HEK293 (cell line): ENCODE results near the gene NRTN.

Source experiments
- CTCF ChIA-PET: fragments of 350-600 bp; formaldehyde crosslinking; extraction: SDS; loops from one replicate; lab custom pipeline; 2021; ENCODE audit warnings: antibody characterized with exemption; lab: Yijun Ruan, JAX
- POLR2A ChIA-PET: fragments of 300-600 bp; formaldehyde crosslinking; extraction: SDS; loops from one replicate; lab custom pipeline; 2020; ENCODE audit warnings: antibody characterized with exemption, inconsistent platforms; lab: Yijun Ruan, JAX
- H3K27ac ChIP-seq: fragments of 200-500 bp; sonication (Bioruptor generic); 2 replicates; pipeline ENCODE4 v1.5.1; 2014; ENCODE audit warnings: low read depth, low read length, control low read depth, inconsistent platforms; ENCODE audit errors: extremely low read depth
- H3K36me3 ChIP-seq, 2 experiments: fragments of 200-500 bp in 1 of 2; sonication (Bioruptor generic) in 1 of 2; 1 replicate in 1 of 2; 2 replicates in 1 of 2; pipeline ENCODE4 v1.5.1; 2014 to 2017; ENCODE audit warnings: inconsistent platforms in 2 of 2, low read length in 2 of 2; ENCODE audit not compliant: control insufficient read depth in 2 of 2, insufficient read depth in 1 of 2
- H3K4me1 ChIP-seq: fragments of 200-500 bp; sonication (Bioruptor generic); 2 replicates; pipeline ENCODE4 v1.5.1; 2014; ENCODE audit warnings: mild to moderate bottlenecking, low read length, inconsistent platforms; ENCODE audit not compliant: control insufficient read depth, insufficient read depth
- H3K4me3 ChIP-seq: 2 replicates; pipeline ENCODE4 v1.5.1; 2011; ENCODE audit warnings: low read depth, mild to moderate bottlenecking, control low read depth, low read length, moderate library complexity
- H3K9me3 ChIP-seq: fragments of 200-500 bp; sonication (Bioruptor generic); 2 replicates; pipeline ENCODE4 v1.5.1; 2014; ENCODE audit warnings: low read depth, low read length, inconsistent platforms; ENCODE audit not compliant: control insufficient read depth, insufficient read depth
- GLIS1 ChIP-seq: fragments of 450-650 bp; formaldehyde crosslinking; IDR thresholded peaks from 2 replicates; pipeline ENCODE4 v1.5.1; 2016; ENCODE audit warnings: missing biosample characterization, missing genetic modification characterization
- HIC1 ChIP-seq: fragments of 450-650 bp; formaldehyde crosslinking; IDR thresholded peaks from 2 replicates; pipeline ENCODE4 v1.5.1; 2016; ENCODE audit warnings: missing biosample characterization, missing genetic modification characterization
- OVOL3 ChIP-seq: fragments of 450-650 bp; formaldehyde crosslinking; IDR thresholded peaks from 2 replicates; pipeline ENCODE4 v1.5.1; 2016; ENCODE audit warnings: missing biosample characterization, missing genetic modification characterization
- PRDM1 ChIP-seq: fragments of 450-650 bp; formaldehyde crosslinking; IDR thresholded peaks from 2 replicates; pipeline ENCODE4; 2016; ENCODE audit warnings: missing biosample characterization, missing genetic modification characterization
- TRIM28 ChIP-seq: IDR thresholded peaks from 2 replicates; pipeline ENCODE4 v1.6.1; 2011; ENCODE audit warnings: low read length, control low read depth, borderline replicate concordance
- ZBTB21 ChIP-seq: fragments of 450-650 bp; formaldehyde crosslinking; IDR thresholded peaks from 2 replicates; pipeline ENCODE4 v1.5.1; 2017; ENCODE audit warnings: missing biosample characterization, missing genetic modification characterization
- ZBTB48 ChIP-seq: fragments of 450-650 bp; formaldehyde crosslinking; IDR thresholded peaks from 2 replicates; pipeline ENCODE4 v1.5.1; 2016; ENCODE audit warnings: missing biosample characterization, missing genetic modification characterization
- ZBTB7A ChIP-seq: fragments of 450-650 bp; formaldehyde crosslinking; IDR thresholded peaks from 2 replicates; pipeline ENCODE4 v1.5.1; 2016; ENCODE audit warnings: low read depth, missing biosample characterization, missing genetic modification characterization
- ZBTB8A ChIP-seq: fragments of 450-650 bp; formaldehyde crosslinking; IDR thresholded peaks from 2 replicates; pipeline ENCODE4 v1.5.1; 2016; ENCODE audit warnings: missing biosample characterization, missing genetic modification characterization
- ZFP41 ChIP-seq: fragments of 450-650 bp; formaldehyde crosslinking; IDR thresholded peaks from 2 replicates; pipeline ENCODE4 v1.5.1; 2016; ENCODE audit warnings: missing biosample characterization, missing genetic modification characterization, borderline replicate concordance
- ZNF211 ChIP-seq: fragments of 450-650 bp; formaldehyde crosslinking; IDR thresholded peaks from 2 replicates; pipeline ENCODE4 v1.5.1; 2016; ENCODE audit warnings: low read depth, missing biosample characterization, missing genetic modification characterization
- ZNF223 ChIP-seq: fragments of 450-650 bp; formaldehyde crosslinking; IDR thresholded peaks from 2 replicates; pipeline ENCODE4 v1.5.1; 2016; ENCODE audit warnings: missing biosample characterization, missing genetic modification characterization
- ZNF24 ChIP-seq: fragments of 450-650 bp; formaldehyde crosslinking; IDR thresholded peaks from 2 replicates; pipeline ENCODE4 v1.5.1; 2016; ENCODE audit warnings: missing biosample characterization, missing genetic modification characterization
- ZNF248 ChIP-seq: fragments of 450-650 bp; formaldehyde crosslinking; IDR thresholded peaks from 2 replicates; pipeline ENCODE4 v1.5.1; 2017; ENCODE audit warnings: missing biosample characterization, missing genetic modification characterization
- ZNF398 ChIP-seq: fragments of 450-650 bp; formaldehyde crosslinking; IDR thresholded peaks from 2 replicates; pipeline ENCODE4 v1.5.1; 2017; ENCODE audit warnings: missing biosample characterization, missing genetic modification characterization
- ZNF768 ChIP-seq: fragments of 450-650 bp; formaldehyde crosslinking; IDR thresholded peaks from 2 replicates; pipeline ENCODE4 v1.5.1; 2018; ENCODE audit warnings: missing biosample characterization, mild to moderate bottlenecking, missing genetic modification characterization
- ZNF777 ChIP-seq: fragments of 450-650 bp; formaldehyde crosslinking; IDR thresholded peaks from 2 replicates; pipeline ENCODE4 v1.5.1; 2017; ENCODE audit warnings: missing biosample characterization, missing genetic modification characterization, borderline replicate concordance
- TF ChIP-seq, protein P1 (sequence below): fragments of 450-650 bp; formaldehyde crosslinking; IDR thresholded peaks from 2 replicates; pipeline ENCODE4 v1.5.1; 2016; ENCODE audit warnings: missing biosample characterization, missing genetic modification characterization

Gene NRTN

GRCh38 chr19:5826531-5827341 is 21.9 kb downstream of the NRTN start (continued):
- TF ChIP-seq ZNF248 (no peak), ZNF398 (tag by site-specific recombination) (0 out of 2 replicates have a peak, but pooled peaks have one; percentile 1), ZNF211 (tag by site-specific recombination) (no peak), PRDM1 (tag by site-specific recombination) (peak; percentile 40; the same call in 1 of the 2 replicates), TRIM28 (no peak), ZBTB8A (tag by site-specific recombination) (peak; percentile 31; the same call in 1 of the 2 replicates)

- TF ChIP-seq ZNF777 (tag by site-specific recombination): 0 out of 2 replicates have a peak, but pooled peaks have one; percentile 16
- TF ChIP-seq ZBTB21 (tag by site-specific recombination): no peak
- peak; percentile 17; the same call in 1 of the 2 replicates for TF ChIP-seq HIC1 (tag by site-specific recombination)
- TF ChIP-seq ZNF223 (tag by site-specific recombination): 0 out of 2 replicates have a peak, but pooled peaks have one; percentile 44
- TF ChIP-seq ZBTB48 (tag by site-specific recombination): no peak
- 0 out of 2 replicates have a peak, but pooled peaks have one; percentile 66 for TF ChIP-seq ZNF768
- TF ChIP-seq GLIS1 (tag by site-specific recombination): peak; percentile 11; the same call in 1 of the 2 replicates
- TF ChIP-seq, protein P1, sequence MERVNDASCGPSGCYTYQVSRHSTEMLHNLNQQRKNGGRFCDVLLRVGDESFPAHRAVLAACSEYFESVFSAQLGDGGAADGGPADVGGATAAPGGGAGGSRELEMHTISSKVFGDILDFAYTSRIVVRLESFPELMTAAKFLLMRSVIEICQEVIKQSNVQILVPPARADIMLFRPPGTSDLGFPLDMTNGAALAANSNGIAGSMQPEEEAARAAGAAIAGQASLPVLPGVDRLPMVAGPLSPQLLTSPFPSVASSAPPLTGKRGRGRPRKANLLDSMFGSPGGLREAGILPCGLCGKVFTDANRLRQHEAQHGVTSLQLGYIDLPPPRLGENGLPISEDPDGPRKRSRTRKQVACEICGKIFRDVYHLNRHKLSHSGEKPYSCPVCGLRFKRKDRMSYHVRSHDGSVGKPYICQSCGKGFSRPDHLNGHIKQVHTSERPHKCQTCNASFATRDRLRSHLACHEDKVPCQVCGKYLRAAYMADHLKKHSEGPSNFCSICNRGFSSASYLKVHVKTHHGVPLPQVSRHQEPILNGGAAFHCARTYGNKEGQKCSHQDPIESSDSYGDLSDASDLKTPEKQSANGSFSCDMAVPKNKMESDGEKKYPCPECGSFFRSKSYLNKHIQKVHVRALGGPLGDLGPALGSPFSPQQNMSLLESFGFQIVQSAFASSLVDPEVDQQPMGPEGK (tag by site-specific recombination): peak; percentile 23; the same call in 1 of the 2 replicates
- TF ChIP-seq OVOL3: no peak
- TF ChIP-seq ZNF24: no peak
- 0 out of 2 replicates have a peak, but pooled peaks have one; percentile 32 for TF ChIP-seq ZBTB7A (tag by site-specific recombination)
- TF ChIP-seq ZFP41 (tag by site-specific recombination): no peak
- Histone ChIP-seq H3K4me3 (no peak overlapping the region), H3K9me3 (no peaks in the 10 kb centered on the region), H3K4me1 (peaks cover 6% of the 10 kb centered on the region), H3K27ac (peak overlapping the region; percentile 59; the same call in 1 of the 2 replicates), H3K36me3 (no peaks in the 10 kb centered on the region)
- POLR2A ChIA-PET: interaction anchor here (0.5 to 2.6 kb wide), 10 partner anchors 15 to 151 kb away, joined by 3 to 35 read pairs (median 4); partner anchors contain the start of genes NDUFA11, NRTN, RANBP3 and RPL36
- CTCF ChIA-PET: interaction anchor here (0.6 to 3.2 kb wide), 3 partner anchors 21 to 105 kb away, joined by 3 to 27 read pairs (median 6); partner anchors contain the start of gene NRTN
Observed at GRCh38 chr19:5827342-5827890, 22.5 kb downstream of the NRTN start.
